GM18861 (cell line): ENCODE measurements around the gene CFAP161.

Source experiments
- ATAC-seq: cut with Tn5 transposase; IDR thresholded peaks from one replicate; pipeline ENCODE4 v1.9.1; 2021; ENCODE audit not compliant: unreplicated experiment

The CFAP161 gene

GRCh38 chr15:81182031-81182755 lies 48.1 kb downstream of the CFAP161 start:
- no peak for ATAC-seq

GRCh38 chr15:81182756-81183438 lies 48.8 kb downstream of the CFAP161 start:
- no peak for ATAC-seq

- ATAC-seq: no peak
These were observed 49.3 kb downstream of the CFAP161 start for GRCh38 chr15:81183439-81183775.

- no peak for ATAC-seq
These were observed 50.1 kb downstream of the CFAP161 start for GRCh38 chr15:81184188-81184587.

- ATAC-seq: no peak
These were observed 51.7 kb downstream of the CFAP161 start for GRCh38 chr15:81185631-81186295.

- no peak for ATAC-seq
These were observed 54.3 kb downstream of the CFAP161 start for GRCh38 chr15:81188354-81188753.

- no peak for ATAC-seq
These were observed 55.7 kb downstream of the CFAP161 start for GRCh38 chr15:81189583-81190283.

- no peak for ATAC-seq
These were observed 56.9 kb downstream of the CFAP161 start for GRCh38 chr15:81190922-81191507.

GRCh38 chr15:81191701-81192100 lies 57.6 kb downstream of the CFAP161 start:
- ATAC-seq: no peak

GRCh38 chr15:81194723-81195122 lies 60.7 kb downstream of the CFAP161 start:
- no peak for ATAC-seq

- no peak for ATAC-seq
These were observed 61.3 kb downstream of the CFAP161 start for GRCh38 chr15:81195339-81195864.

- ATAC-seq: no peak
These were observed 62.6 kb downstream of the CFAP161 start, which contains the start of gene IL16 for GRCh38 chr15:81196576-81197254. Gene IL16 (plus strand): TSS chr15:81196879. CDS start chr15:81225400, 28,521 bp downstream.

- ATAC-seq: no peak
These were observed 63.2 kb downstream of the CFAP161 start for GRCh38 chr15:81197255-81197630.

GRCh38 chr15:81197688-81198281 lies 63.7 kb downstream of the CFAP161 start:
- ATAC-seq: no peak
